DMS53 (cell line): Measurements from ENCODE around the gene PCSK6.
"Not testable (repeated sequence)": the region's sequence is repeated elsewhere in the genome, so short reads cannot be mapped to it uniquely, and the experiment has no call there.

ENCODE experiments used
- DNase-seq: peaks from one replicate; lab custom pipeline; 2025; lab: John Stamatoyannopoulos, UW

The PCSK6 gene

GRCh38 chr15:101461097-101461496 is 28.4 kb downstream of the PCSK6 start:
- DNase-seq: no peak

GRCh38 chr15:101459579-101460300 is 29.8 kb downstream of the PCSK6 start:
- DNase-seq: no peak

GRCh38 chr15:101458908-101459578 is 30.5 kb downstream of the PCSK6 start:
- no peak for DNase-seq

GRCh38 chr15:101458158-101458900 is 31.2 kb downstream of the PCSK6 start:
- DNase-seq: no peak

- DNase-seq: no peak
Observed at GRCh38 chr15:101457696-101458095, 31.8 kb downstream of the PCSK6 start.

DNA sequence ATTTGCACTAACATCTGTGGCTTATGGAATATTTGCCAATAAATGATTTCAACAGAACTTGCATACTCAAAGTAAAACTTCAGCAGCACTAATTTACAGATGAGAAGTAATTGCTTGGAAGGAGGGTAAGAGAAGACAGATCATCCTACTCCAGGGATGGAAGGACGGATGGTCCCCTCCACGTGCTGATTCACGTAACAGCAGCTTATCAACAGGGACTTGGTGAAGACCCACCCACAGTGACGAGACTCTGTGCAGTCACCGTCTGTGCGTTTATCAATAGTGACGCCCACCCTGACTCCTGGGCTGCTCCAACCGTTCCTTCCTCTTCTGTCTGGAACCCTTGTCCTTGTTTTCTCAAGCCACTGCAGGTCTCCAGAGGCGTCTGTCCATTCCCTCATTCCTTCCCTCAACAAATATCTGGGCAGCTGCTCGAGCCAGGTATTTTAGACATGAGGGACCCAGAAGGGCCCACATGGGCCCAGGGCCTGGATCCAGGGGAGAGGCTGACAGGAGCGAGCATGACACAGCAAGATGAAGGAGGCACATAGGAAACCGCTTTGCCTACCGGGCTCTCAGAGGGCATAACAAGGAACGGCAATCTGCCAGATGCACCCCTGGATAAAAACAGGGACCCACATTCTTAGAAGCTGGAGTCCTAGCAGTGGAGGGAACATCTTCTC is 33.3 kb downstream of the PCSK6 start:
- no peak for DNase-seq

DNA sequence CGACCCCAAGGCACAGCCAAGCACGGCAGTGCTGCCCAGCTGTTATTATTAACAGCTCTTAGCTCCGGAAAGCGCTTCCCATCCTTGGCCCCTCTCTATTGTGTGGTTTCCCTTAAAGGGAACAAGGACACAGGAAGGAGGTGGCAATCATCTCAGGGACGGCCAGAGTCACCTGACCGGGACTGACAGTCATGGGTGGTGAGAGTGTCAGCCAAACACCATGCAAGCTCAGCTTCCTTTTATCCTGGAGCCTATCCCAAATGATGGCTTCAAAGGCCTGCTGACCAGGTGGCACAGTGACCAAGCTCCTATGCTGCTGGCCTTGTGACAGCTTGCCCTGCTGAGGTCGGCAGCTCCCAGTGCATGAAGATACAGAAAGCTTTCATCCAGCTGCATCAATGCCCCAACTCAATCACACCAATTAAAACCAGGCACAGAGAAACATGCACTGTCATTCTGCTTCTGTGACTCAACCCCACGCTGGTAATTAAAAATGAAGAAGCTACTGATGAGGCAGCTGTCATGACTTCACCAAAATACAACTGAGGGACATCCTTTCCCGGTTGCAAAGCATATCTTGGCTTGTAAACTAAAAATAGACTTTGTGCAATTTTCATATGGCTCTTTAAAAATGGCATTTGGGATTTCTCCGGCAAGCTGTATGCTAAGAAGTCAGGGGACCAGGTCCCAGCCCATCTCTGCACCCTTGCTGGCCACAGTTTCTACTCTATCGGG is 34.0 kb downstream of the PCSK6 start:
- DNase-seq: no peak

DNA sequence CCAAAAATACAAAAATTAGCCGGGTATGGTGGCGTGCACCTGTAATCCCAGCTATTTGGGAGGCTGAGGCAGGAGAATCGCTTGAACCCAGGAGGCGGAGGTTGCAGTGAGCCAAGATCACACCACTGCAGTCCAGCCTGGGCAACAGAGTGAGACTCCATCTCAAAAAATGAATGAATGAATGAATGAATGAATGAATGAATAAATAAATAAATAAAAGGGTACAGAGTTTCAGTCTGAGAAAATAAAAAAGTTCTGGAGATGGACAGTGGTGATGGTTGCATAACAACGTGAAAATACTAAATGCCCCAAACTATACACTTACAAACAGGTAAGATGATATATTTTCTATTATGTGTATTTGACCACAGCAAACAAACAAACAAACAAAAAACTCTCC is 34.7 kb downstream of the PCSK6 start:
- not testable (repeated sequence) for DNase-seq

DNA sequence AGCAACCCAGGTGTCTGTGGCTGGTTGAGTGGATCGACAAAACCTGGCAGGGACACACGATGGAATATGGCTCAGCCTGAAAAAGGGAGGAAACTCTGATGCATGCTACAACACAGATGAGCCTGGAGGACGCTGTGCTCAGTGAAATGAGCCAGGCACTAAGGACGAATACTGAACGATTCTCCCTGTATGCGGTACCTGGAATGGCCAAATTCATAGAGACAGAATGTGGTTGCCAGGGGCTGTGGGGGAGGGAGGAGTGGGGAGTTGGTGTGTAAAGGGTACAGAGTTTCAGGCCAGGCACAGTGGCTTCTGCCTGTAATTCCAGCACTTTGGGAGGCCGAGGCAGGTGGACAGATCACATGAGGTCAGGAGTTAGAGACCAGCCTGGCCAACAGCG is 35.1 kb downstream of the PCSK6 start:
- no peak for DNase-seq

DNA sequence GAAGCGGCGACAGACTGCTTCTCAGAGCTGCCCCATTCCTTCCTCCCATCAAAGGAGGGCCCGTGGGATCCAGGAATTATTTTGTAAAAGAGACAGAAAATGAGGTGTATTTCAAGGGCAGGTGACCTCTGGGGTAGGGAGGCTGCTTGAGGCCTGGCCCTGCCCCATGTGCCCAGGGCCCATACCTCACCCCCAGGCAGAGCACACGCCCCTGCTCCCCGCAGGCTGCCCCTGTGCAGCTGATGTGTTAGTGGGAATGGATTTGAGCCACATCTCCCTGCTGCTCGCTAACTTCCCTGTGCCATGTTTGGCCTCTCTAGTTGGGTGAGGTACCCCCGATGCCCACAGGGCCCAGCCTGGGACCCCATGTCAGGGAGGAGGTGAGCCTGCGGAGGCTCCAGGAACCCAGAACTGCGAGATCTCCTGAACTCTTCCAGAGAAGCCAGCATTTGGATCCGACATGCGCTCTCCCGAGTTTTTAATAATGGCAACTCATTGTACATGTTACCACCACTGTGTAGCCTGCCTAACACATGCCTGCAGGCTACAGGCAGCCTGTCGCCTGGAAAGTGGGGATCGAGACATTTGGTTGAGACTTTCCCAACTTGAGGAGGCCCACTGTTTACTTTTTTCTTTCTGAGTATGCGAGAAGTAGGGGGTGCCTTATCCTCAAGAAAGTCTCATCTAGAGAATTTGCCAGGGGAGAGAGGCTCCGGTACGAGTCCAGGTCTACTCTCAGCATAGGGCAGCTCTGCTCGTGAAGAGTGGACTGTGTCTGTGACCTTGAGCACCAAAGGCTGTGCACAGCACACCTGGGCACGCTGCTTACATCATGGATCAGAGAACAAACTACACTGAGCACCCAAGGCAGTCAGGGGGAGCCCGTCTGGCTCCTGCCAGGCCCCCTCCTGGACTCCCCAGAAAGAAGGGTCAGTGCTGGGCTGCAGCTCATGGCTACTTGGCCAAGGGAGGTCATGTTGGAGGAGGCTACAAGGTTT is 36.1 kb downstream of the PCSK6 start:
- no peak for DNase-seq

- DNase-seq: no peak
Observed at GRCh38 chr15:101452572-101452971, 36.9 kb downstream of the PCSK6 start.

DNA sequence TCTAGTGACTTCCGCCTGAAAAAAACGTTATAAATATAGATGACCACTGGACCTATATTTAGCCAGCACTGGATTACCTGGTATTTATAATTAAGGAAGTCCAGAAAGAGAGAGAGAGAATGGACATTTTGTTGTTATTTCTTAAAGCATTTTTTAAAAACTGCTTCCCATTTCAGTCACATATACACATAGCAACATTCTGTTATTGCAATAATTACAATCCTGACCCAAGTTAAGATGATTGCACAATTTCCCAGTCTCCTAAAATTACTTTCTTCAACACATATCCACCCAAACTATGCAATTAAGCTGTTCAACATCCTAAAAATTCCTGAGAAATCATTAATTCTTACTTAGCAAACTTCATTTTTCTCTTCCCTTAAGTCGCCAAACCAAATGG is 37.7 kb downstream of the PCSK6 start:
- no peak for DNase-seq

DNA sequence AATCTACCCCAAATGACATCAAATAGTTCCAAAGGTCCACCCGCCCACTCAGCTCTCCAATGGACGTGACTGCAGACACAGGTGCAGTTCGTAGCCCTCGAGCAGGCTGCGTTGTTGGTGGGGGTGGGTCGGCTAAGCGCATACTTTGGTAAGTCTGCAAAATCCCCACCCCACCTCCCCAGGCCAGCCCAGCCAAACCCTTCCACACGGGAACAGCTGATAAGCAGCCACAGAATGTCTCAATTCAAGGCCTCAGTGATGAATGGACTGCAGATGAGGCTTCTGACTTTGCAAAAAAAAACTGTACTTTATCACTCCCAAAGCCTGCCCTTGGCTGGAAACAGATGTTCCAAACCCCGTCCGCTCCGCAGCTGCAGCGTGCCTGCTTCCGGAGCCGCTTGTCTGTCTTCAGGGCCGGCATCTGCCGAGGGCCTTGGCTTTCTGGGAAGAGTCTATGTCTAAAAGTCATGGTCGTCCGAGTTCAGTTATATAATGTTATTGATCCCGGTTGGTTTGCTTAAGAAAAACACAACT is 38.2 kb downstream of the PCSK6 start:
- DNase-seq: no peak

GRCh38 chr15:101450403-101451265 is 38.9 kb downstream of the PCSK6 start:
- DNase-seq: no peak

DNA sequence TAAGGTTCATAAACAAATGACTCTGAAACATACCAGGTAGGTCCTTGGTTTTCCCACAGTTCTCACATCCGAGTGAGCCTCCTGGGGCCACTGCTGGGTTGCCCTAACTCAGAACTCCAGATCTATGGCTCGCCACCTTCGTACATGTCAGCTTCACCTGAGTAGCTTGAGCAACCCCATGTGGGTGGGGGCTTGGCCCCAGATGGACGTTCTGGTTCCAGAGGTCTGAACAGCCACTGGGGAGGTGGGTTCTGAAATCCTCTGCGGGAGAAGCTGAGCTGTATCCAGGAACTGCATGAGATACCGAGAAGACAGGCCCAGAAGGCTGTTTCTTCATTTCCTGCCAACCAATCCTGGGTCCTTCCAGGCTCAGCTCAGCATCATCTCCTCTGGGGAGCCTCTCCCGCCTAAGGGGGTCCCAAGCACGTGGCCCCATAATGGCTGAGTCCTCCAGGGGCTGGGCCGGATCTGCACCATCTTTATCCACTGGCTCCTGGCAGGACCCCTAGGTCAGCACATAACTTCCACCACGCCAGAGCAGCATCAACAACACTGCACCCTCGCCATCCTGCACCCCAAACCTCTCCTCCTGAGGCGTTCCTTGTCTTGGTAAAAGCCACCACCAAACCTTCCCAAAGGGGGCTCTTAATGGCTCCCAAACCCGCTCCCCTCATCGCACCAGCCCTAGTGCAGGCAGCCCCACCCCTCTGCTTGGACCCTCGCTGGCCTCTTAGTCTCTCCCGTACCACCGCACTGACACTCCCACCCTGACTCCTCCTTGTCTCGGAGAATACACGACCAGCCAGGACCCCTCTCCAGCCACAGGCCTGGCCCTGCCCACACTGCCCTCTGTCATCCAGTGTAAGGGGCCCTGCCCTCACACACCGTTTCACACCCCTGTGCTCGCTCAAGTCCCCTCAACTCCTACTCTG is 39.8 kb downstream of the PCSK6 start:
- no peak for DNase-seq

- no peak for DNase-seq
Observed at GRCh38 chr15:101448336-101448735, 41.2 kb downstream of the PCSK6 start.

GRCh38 chr15:101447561-101448071 is 41.9 kb downstream of the PCSK6 start:
- DNase-seq: no peak

- DNase-seq: no peak
Observed at GRCh38 chr15:101447168-101447533, 42.4 kb downstream of the PCSK6 start.
